GM10266 (cell line): ENCODE measurements around the gene HS6ST3.
A peak's percentile ranks its signal among the peaks of the same experiment; 100 is the strongest.
"Not testable (repeated sequence)": the region's sequence is repeated elsewhere in the genome, so short reads cannot be mapped to it uniquely, and the experiment has no call there.

Source experiments
- DNase-seq: peaks from one replicate; pipeline ENCODE4 v3.0.0; 2012; ENCODE audit errors: extremely low spot score
- CTCF ChIP-seq: IDR thresholded peaks from 2 replicates; pipeline ENCODE4 v1.5.1; 2012; ENCODE audit warnings: mild to moderate bottlenecking, low read depth; ENCODE audit not compliant: control insufficient read depth, insufficient read depth; ENCODE audit errors: missing control alignments

The HS6ST3 gene

DNA sequence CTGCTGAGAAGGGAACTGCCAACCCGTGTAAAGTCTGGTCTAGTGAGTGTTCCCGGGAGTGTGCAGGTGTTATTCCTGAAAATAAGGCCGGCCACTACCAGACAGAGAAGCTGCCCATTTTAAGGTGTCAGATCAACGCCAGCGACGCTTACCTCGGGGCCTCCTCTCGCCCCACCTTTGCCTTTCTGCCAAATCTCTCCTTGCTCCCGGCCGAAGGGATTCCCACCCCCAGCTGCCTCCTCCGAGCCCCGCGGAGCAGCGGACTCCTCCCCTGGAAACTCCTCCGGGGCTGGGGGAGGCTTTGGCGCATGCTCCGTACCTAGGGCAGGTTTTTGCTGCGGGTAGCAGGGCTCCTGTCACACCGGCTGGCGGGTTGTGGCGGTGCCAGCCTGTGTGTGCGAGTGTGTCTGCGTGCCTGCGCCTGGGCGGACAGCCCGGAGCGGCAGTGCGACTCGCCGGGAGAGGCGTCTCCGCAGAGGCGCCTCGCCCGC lies at the start of gene HS6ST3:
Gene HS6ST3 (plus strand): TSS at position 359 of the 491 bp plus-strand sequence.
- TF ChIP-seq CTCF, result no peak
- DNase-seq, result peak; percentile 47

GRCh38 chr13:96041326-96042110 lies 48.4 kb upstream of the HS6ST3 start:
- TF ChIP-seq CTCF, result no peak
- DNase-seq, result no peak

- DNase-seq, result no peak
- no peak for TF ChIP-seq CTCF
Measured at GRCh38 chr13:96044238-96044637, 45.7 kb upstream of the HS6ST3 start.

DNA sequence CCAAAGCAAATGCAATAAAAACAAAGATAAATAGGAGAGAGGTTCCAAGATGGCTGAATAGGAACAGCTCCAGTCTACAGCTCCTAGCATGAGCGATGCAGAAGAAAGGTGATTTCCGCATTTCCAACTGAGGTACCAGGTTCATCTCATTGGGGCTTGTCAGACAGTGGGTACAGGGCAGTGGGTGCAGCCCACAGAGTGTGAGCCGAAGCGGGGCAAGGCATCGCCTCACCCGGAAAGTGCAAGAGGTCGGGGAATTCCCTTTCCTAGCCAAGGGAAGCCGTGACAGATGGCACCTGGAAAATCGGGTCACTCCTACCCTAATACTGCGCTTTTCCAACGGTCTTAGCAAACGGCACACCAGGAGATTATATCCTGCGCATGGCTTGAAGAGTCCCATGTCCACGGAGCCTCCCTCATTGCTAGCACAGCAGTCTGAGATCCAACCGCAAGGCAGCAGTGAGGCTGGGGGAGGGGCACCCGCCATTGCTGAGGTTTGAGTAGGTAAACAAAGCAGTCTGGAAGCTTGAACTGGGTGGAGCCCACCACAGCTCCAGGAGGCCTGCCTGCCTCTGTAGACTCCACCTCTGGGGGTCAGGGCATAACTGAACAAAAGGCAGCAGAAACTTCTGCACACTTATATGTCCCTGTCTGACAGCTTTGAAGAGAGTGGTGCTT lies 43.3 kb upstream of the HS6ST3 start:
- DNase-seq, result not testable (repeated sequence)

GRCh38 chr13:96050955-96051354 lies 39.0 kb upstream of the HS6ST3 start:
- DNase-seq, result not testable (repeated sequence)

DNA sequence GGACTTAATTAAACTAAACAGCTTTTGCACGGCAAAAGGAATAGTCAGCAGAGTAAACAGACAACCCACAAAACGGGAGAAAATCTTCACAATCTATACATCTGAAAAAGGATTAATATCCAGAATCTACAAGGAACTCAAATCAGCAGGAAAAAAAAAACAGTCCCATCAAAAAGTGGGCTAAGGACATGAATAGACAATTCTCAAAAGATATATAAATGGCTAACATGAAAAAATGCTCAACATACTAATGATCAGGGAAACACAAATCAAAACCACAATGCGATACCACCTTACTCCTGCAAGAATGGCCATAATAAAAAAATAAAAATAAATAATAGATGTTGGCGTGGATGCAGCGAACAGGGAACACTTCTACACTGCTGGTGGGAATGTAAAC lies 38.4 kb upstream of the HS6ST3 start:
- DNase-seq, result not testable (repeated sequence)

- not testable (repeated sequence) for DNase-seq
Measured at GRCh38 chr13:96051946-96052345, 38.0 kb upstream of the HS6ST3 start.

DNA sequence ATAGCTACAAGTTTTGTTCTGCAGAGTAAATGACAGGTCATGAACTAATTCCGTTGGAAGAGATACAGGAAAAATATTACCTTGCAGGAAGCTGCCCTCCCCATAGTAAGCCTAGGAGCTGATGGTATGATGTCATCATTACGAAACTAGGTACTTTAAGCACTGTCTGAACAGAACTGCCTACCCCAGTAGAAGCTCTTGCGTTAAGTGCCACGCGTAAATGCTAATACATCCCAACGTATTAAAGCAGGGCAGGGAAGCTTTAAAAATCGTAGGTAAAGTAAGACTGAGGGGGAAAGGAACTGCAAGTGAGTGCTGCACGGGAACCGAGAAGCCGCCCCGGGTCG lies 37.3 kb upstream of the HS6ST3 start:
- TF ChIP-seq CTCF, result no peak

GRCh38 chr13:96053003-96053703 lies 36.8 kb upstream of the HS6ST3 start, which contains the start of gene UGGT2:
Gene UGGT2, minus strand, starts transcription at chr13:96053401. Its CDS starts 89 bp downstream, at chr13:96053312.
- DNase-seq, result peak; percentile 96
- no peak for TF ChIP-seq CTCF

More for the DNA sequence above, 37.3 kb upstream of the HS6ST3 start:
- DNase-seq, result peak; percentile 60
